ENCODE measurements around the gene IGSF21.

The IGSF21 gene

DNA sequence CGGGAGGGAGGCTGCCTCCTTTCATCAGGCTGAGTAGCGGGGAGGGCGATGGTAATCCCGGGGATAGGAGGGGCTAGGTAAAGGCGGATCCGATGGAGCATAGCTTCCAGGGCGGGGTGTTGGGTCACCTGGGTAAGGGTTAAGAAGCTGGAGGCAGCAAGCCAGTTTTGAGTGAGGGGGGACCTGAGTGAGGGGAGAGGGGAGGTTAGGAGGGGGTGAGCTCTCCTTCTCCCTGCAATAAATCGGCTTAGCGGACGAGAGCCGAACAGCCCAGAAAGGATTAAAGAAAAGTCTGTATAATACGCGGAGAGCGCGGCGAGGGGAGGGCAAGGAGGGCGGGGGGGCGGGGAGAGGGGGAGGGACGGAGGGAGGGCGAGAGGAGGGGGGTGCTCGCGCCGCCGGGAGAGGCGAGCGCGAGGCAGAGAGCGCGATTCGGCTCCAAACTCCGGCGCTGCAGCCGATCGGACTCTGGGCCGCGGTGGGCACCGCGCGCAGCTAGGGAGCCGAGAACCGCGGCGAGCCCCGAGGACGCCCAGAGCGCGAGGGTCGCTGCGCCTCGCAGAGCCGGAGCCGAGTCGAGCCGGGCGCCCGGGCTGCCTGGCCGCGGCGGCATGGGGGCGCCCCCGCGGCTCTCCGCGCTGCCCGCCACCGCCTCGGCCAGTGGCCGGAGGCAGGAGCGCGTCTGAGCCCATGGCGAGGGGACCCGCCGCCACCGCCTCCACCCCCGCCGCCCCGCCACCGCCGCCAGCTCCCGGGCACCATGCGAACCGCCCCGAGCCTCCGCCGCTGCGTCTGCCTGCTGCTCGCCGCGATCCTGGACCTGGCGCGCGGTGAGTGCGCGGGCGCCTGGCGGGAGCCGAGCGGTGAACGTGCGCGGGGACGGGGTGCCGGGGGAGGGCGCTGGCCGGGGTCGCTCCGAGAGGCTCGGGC, at the start of gene IGSF21:
Gene IGSF21 (plus strand): TSS at position 430 of the 930 bp plus-strand sequence. CDS start 331 bp downstream, at position 761.
- DNase-seq, result no peak

DNA sequence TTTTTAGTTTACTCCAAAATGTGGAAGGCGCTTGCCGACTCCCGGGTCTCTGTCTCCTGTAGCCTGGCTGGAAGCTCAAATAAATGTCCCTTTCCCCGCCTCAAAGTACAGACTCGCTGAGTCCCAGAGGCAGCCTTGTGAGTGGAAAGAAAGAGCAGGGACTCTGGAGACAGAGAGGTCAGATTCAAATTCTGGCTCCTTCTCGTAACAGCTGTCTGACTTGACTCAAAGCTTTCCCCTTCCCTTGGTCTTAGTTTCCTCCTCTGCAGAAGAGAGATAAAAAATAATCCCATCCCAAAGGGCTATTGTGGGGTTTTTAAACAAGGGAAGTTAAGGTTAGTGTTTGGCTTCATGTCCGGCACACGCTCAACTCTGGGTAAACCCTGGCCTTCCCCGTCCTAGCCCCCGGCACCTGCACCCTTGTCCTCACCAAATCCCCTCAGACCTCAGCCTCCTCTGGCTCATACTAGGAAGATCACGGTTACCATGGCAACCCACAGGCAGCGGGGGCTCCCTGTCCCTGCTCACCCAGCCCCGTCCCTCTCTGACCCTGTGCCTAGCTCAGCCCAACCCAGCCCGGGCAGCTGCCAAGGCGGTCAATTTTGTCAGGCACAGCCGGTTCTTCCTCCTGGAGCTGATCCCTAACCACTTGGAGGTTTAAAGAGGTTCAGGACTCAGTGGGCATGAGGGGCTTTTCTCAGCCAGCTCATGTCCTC, 49.2 kb upstream of the IGSF21 start:
- DNase-seq, result no peak

DNA sequence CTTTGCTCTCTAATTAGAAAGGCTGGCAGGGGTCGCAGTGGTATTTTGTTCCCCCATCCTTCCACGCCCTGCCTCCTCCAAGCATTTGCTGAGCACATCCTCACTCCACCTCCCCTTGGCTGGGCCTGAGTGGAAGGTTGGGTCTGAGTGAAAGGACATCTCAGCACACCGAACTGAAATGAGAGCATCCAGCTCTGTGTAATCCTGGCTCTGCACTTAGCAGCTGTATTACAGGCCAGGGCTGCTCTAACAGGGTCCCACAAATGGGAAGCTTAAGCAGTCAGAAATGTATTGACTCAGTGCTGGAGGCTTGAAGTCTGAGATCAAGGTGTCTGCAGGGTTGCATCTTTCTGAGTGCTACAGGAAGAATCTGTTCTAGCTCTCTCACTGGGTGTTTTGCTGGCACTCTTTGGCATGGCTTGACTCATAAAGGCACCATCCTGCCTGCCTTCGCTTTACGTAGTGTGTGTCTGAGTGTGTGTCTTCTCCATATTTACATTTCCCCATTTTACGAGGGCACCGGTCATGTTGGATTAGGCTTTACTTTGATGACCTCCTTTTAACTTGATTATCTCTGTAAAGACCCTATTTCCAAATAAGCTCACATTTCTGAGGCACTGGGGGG, 48.5 kb upstream of the IGSF21 start:
- no peak for DNase-seq

DNA sequence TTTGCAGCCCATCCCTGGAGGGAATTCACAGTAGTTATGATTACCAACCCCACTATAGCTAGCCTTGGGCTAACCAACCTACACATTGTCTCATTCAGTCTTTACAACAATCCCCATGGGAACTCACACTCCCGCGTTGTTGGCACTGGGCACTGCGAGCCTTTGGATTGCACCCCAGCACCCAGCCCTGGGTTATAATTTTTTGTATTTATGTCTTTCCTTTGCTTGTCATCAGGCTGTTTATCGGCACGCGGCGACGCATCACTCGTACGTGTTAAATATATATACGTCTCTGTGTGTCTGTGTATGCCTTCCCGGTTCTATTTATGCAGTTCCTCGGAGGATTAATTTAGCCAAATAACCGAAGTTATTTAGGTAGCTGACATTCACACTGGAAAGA, 47.2 kb upstream of the IGSF21 start:
- no peak for DNase-seq

DNA sequence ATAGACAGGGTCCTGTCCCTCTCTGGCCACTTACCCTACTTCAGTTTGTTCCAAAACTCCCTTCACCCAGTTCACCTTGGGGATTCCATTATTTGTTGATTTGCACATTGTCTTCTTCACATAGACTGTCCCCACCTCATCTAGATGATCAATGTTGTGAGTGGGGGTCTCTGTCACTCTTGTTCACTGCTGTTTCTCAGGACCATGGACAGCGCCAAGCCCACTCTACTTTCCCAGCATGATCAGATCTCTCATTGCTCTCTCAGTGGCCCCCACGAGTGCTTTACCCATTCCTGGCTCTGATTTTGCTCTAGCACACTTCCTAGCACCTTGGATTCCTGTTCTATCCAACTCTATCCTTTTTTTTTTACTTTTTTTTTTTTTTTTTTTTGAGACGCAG, 45.4 kb upstream of the IGSF21 start:
- DNase-seq, result no peak

DNA sequence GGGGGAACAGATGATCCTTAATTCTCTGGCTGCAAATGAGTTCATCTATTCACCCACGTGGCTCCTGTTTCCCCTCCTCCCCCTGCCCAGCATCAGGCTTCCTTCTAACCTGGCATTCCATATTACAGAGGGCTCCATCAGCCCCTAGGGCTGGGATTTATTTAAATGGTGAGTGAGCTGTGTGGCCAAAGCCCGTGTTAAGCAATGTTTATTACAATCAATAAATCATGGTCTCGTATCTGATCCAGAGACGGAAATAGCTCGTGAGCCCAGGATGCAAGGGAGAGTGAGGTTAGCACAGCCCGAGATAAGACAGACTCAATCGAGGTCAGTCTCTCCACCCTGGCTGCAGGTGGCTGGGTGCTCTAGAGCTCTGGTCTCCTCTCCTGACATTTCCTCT, 43.1 kb upstream of the IGSF21 start:
- DNase-seq, result no peak

DNA sequence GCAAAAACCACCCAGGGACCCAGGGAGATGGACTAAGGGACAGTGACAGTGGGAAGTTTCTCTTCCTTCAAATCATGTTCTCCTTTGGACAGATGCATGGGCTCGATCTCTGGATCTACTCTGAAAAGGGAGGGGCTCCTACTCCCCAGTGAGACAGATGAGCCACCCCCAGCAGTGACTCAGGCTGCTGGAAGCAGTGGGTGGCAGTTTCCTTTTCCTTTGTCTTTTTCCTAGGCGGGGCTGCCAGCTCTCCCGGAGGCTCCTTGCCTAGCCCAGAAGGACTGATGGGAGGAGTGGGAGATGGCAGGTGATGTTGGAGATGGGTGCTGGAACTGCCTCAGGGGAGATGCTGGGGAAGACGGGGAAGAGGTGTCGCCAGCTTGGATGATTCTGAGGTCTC, 41.0 kb upstream of the IGSF21 start:
- DNase-seq, result no peak

DNA sequence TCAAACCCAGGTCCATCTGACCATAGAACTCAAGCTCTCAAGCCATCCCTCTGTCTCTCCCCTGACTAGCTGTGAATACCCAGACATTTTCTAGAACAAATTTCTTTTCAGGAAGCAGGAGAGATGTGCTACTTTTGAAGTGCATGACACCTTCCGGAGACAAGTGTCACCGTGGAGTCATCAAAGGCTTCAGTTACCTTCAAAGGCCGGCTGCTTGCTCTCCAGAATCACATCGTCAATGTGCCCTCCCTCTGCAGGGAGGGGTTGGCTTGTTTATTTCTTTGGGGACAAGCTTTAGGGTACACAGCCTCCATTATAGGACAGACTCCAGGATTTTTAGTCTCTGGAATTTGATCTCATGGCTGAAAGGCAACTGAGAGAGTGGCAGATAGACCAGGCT, 37.7 kb upstream of the IGSF21 start:
- no peak for DNase-seq

DNA sequence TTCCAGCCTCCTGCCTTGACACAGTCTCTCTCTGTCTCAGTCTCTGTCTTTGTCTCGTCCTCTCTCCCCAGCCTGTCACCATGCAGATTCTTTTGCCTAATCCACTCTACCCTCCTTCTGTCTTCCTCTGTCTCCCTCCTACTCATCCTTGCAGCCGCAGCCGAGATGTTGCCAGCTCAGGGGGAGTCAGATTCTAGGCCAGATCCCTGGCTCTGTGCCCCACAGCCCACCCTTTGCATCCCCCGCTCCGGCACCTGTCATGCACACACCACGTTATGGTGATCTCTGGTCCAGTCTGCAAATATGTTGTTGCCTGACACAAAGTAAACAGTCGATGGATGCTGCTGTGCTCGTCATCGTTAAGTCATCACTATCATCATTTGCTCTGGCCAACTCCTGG, 35.5 kb upstream of the IGSF21 start:
- no peak for DNase-seq

DNA sequence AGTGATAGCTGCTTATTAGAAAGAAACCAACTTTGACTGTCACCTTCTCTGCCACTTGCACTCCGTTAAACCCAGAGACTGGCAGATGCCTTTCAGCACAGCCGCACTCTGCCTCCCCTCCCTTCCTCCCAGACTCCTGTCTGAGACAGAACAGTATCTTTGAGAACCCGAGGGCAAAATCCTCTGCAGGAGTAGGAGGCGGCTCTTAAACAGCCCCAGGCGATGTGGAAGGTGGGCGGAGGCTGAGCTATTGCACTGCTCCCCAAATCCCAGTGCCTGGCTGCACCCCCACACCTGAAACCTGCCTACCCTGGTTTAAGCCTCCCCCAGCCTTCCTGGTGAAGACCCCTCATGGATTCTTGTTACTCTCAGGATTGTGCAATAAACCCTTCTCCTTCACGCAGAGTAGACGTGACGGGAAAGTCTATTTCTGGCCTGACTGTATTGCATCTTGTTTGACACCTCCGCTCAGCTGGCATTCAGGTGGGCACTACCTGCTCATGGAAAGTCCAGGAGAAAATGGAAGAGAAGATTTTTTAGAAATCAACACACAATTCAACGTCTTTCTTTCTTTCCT, 34.4 kb upstream of the IGSF21 start:
- no peak for DNase-seq

DNA sequence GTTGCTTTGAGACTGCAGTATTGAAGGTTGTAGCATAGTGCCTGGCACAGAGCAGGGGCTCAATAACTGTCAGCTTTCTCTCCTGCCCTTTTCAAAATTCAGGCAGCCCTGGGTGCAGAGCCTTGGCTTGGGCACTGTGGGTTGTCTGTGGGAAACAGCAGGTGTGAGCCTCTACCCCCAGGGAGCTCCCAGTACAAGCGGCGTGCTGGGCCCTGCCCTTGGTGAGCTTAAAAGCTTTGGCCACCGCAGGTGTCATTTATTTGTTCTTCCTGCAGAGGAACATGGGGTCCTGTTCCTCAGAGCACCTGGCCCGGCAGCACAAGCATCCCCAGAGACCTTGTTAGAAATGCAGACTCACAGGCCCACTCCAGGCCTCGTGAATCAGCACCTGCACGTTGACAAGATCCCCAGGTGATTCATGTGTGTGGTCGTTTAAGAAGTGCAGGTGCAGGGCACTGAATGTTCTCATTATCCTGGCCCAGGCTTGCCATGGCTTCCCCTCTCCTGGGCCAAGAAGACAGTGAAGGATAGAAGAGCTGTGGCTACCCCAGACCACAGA, 29.9 kb upstream of the IGSF21 start:
- DNase-seq, result no peak

DNA sequence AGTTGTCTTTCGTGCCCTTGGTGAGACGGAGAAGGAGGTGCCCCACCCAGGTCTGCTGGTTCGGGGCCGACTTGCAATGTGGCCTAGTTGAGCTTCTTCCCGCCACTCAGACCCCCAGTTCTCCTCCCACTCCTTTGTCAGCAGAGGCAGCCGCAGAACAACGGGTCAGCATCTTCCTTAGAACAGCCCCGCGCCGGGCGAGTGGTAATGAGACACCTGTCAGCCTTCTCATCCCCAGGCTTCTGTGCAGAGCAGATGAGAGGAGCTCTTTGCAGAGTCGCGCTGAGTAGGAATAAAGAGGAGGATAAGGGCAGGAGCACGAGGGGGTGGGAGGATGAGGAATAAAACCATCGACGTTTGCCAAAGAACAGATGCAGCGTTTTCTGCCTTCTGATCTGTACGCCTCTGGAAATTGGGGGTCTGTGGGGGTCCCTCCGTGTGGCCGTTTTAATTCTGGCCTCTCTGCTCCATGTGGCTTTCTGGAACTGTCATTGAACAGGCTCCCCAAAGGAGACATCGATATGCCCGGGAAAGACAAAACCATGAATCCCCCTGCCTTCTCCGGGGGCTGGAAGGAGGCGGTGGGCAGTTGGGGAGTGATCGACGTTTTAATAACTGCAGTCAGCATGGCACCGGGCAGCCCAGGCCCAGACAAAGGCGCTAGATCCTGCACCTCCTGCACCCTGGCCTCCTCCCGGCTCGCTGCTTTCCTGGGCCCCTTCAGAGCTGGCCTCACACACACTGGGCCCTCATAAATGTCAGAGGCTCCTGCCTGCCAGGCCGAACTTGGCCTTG, 27.5 kb upstream of the IGSF21 start:
- no peak for DNase-seq

DNA sequence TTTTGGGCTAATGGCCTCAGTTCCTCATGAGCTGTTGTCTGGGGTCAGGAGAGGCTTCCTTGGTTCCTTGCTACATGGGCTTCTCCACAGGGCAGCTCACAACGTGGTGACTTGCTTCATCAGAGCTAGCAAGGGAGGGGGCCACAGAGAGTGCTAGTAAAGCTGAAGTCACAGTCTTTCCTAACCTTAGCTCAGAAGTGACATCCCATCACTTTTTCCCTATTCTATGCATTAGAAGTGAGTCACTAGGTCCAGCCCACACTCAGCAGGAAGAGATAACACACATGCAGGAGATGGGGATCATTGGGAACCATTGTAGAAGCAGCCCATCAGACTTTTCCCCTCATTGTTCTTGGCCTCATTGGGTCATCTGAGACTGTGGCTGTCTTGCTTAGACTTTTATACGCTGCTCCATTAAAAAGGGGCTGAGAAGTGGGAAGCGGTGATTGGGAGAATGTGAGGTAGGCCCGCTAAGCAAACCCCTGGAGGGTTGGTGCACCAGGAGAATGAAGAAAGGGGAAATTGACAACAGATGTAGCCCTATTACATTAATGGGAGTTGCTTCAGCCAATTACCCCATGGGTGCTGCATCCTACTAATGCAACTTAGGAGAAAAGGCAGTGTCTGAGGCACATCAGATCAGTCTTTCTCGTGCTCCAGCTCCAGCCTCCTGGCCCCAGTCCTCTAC, 22.1 kb upstream of the IGSF21 start:
- no peak for DNase-seq

DNA sequence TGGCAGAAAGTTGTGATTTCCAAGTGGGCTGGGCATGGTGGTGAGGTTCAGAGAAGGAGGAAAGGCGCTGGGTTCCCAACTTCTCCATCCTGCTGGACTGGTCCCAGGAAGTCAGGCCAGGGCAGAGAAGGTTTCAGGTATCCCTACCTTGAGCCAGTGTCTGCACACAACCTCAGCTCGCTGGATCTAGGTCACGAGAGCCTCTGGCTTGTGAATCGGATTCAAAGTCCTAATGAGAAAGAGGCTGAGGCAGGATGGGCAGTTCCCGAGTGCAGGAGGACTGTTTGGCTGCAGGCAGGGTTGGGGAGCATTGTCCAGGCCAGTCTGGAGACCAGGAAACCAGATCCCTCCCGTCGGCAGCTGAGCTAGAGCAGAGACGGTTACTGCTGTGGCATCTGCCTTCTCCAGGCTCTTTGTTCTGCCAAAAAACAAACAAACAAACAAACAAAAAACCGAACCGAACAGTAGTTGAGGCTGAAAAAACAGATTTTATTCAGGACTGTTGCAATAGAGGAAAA, 19.5 kb upstream of the IGSF21 start:
- no peak for DNase-seq

DNA sequence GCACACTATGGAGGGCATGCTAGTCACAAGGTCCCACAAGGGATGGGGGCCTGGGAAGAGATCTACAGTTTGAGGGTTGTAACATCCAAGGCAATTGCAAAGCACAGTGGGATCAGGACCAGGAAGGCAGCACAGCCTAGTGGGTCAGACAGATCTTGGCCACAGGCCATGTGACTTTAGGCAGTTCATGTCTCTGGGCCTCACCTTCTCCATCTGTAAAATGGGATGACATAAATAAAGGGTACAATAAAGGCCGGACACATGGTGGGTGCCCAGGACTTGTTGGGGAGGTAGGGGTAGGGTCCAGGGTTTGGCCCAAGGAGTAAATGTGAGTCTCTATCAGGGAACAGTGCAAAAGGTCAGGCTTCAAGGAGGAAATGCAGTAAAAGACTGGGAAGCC, 18.1 kb upstream of the IGSF21 start:
- DNase-seq, result no peak

DNA sequence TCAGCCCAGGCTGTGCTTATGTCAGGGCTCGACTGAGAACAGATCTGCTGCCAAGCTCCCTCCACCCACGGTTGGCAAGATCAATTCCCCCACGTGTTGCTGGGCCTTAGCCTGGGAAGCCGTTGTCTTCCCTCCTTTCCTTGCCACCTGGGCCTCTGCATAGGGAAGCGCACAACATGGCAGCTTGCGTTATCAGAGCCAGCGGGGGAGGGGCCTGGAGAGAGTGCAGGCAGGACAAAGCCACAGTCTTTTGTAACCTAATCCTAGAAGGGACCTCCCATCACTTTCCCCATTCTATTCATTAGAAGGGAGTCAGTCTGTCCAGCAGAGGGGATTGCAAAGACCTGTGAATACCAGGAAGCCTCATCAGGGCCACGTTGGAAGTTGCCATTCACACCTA, 17.0 kb upstream of the IGSF21 start:
- DNase-seq, result no peak

DNA sequence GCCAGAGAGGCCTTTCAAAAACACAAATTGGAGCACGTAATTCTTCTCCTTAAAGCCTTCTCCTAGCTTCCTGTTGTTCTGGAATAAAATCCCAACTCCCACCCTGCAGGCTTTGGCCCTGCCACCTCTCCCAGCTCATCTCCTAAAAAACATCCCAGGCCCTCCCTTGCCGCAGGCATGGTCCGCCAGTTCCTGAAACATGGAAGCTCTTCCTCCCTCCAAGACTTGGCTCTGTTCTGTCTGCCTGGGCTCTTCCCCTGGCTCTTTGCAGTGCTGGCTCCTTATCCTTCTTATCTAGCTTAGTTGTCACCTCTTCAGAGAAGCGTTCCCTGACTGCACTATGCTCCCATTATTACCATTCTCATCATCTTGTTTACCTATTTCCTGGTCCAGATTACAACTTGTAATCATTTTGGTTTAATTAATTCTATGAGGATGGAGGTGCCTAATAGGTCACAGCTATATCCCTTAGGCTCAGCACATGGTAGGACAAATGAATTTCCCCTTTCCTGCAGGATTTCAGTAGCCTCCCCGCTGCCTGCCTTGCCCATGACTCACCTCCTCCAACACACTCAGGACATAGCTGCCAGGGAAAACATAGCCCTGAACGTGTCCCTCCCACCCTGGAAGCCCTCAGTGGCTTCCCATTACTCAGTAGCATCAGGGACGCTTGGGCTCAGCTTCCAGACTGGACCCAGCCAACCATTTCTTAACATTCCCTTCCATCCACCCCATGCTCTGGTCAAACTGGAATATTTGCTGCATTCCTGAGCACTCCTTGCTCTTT, 15.7 kb upstream of the IGSF21 start:
- no peak for DNase-seq

DNA sequence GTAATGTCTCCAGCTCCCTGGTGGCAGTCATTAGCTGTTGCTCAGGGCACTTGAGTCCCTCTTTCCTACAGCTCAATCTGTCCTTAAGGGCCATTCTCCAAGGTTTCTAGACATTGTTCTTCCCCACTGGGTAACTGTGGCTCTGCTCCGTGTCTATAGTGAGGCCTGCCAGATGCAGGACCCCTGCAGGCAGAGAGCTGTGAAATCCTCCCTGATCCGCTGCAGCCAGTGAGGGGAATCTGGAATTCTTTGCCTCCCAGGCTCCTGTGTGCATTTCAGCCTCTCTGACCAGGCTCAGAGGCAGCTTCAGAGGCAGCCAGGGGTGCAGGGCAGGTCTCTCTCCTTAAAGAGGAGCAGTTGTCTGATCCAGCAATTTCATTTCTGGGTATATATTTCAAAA, 14.4 kb upstream of the IGSF21 start:
- no peak for DNase-seq

DNA sequence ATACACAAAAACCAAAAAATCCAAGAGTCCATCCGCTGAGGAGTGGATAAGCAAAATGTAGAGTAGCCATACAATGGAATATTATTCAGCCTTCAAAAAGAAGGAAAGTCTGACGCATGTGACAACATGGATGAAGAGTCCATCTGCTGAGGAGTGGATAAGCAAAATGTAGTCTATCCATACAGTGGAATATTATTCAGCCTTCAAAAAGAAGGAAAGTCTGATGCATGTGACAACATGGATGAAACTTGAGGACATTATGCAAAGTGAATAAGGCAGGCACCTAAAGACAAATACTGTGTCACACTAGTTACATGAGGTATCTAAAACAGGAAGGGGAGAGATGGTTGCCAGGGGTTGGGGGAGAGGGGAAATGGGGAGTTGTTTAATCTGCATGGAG, 14.0 kb upstream of the IGSF21 start:
- DNase-seq, result no peak

DNA sequence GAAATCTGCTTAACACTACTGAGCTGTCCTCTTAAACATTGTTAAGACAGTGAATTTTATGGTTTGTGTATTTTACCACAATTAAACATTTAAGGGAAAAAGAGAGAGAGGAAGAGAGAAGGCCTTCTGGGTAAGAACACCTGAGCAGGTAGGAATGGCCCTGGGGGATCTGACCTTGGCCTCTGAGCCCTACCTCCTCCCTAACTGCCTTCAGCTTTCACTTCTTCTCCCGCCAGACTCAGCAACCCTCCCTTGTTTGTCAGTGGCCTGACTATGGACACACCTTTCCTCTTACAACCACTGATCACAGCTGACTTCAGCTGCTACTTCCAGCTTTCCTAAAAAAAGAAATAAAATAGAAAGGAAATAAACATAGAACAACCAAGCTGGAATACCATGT, 13.5 kb upstream of the IGSF21 start:
- DNase-seq, result no peak

DNA sequence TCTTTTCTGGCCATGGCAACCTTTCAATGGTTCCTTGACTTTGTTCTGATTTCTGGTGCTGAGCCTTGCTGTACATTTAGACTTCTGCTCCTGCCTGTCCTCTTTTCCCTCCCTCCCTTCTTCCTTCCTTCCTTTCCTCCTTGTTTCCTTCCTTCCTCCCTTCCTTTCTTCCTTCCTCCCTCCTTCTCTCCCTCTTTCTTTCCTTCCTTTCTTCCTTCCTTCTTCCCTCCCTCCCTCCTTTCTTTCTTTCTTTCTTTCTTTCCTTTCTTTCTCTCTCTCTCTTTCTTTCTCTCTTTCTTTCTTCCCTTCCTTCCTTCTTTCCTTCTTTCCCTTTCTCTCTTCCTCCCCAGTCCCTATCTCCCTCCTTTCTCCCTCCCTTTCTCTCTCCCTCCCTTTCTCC, 10.4 kb upstream of the IGSF21 start:
- DNase-seq, result no peak

All from SIG-M5 (cell line).